Measurements from ENCODE around the gene CR1.
"Not testable (repeated sequence)": the region's sequence is repeated elsewhere in the genome, so short reads cannot be mapped to it uniquely, and the experiment has no call there.

The CR1 gene

GRCh38 chr1:207690551-207690950 is 194.6 kb downstream of the CR1 start:
- not testable (repeated sequence) for DNase-seq

GRCh38 chr1:207691010-207691409 is 195.1 kb downstream of the CR1 start:
- DNase-seq: no peak
